H9 (cell line): ENCODE data around the gene CBY1. TPM values are rescaled to one million over a fixed set of nuclear protein-coding genes. Genes with fewer than 3 reads are reported as not detected.

Source experiments
- DNase-seq: peaks from one replicate; pipeline ENCODE4 v3.0.0-alpha.2; 2017
- H2AFZ ChIP-seq: one replicate; pipeline ENCODE4 v1.6.1; 2013; ENCODE audit warnings: mild to moderate bottlenecking, low read length, control low read depth, moderate library complexity
- H2AK5ac ChIP-seq: 2 replicates; pipeline ENCODE4 v1.6.1; 2013; ENCODE audit warnings: low read length, control low read depth, mixed read lengths; ENCODE audit not compliant: insufficient read length
- H2BK120ac ChIP-seq: one replicate; pipeline ENCODE4 v1.6.1; 2013; ENCODE audit warnings: low read depth, mild to moderate bottlenecking, low read length, control low read depth, inconsistent platforms; ENCODE audit not compliant: poor library complexity, severe bottlenecking
- H2BK12ac ChIP-seq: 2 replicates; pipeline ENCODE4 v1.6.1; 2013; ENCODE audit warnings: low read length, control low read depth, mixed read lengths, low read depth; ENCODE audit not compliant: insufficient read length
- H2BK15ac ChIP-seq: 2 replicates; pipeline ENCODE4 v1.6.1; 2013; ENCODE audit warnings: low read depth, low read length, control low read depth
- H2BK20ac ChIP-seq: one replicate; pipeline ENCODE4 v1.6.1; 2013; ENCODE audit warnings: low read depth, mild to moderate bottlenecking, low read length, control low read depth, inconsistent platforms; ENCODE audit not compliant: poor library complexity, severe bottlenecking
- H2BK5ac ChIP-seq: 2 replicates; pipeline ENCODE4 v1.6.1; 2013; ENCODE audit warnings: low read length, control low read depth, mixed read lengths; ENCODE audit not compliant: insufficient read length
- H3K14ac ChIP-seq: 2 replicates; pipeline ENCODE4 v1.6.1; 2013; ENCODE audit warnings: low read length, control low read depth; ENCODE audit not compliant: insufficient read depth
- H3K18ac ChIP-seq: 2 replicates; pipeline ENCODE4 v1.6.1; 2013; ENCODE audit warnings: low read depth, mild to moderate bottlenecking, mixed read lengths, low read length, control low read depth; ENCODE audit not compliant: insufficient read length
- H3K23ac ChIP-seq: 2 replicates; pipeline ENCODE4 v1.6.1; 2013; ENCODE audit warnings: low read length, control low read depth, mixed read lengths, low read depth; ENCODE audit not compliant: insufficient read length
- H3K23me2 ChIP-seq: 2 replicates; pipeline ENCODE4 v1.6.1; 2013; ENCODE audit warnings: low read depth, mild to moderate bottlenecking, mixed read lengths, low read length, control low read depth; ENCODE audit not compliant: insufficient read length, poor library complexity, severe bottlenecking
- H3K27ac ChIP-seq: 2 replicates; pipeline ENCODE4 v1.5.1; 2013; ENCODE audit warnings: low read length, control low read depth, mixed read lengths, low read depth; ENCODE audit not compliant: insufficient read length
- H3K27me3 ChIP-seq: 2 replicates; pipeline ENCODE4 v1.6.1; 2013; ENCODE audit warnings: low read length, control low read depth, inconsistent platforms; ENCODE audit not compliant: insufficient read depth
- H3K4ac ChIP-seq: 2 replicates; pipeline ENCODE4 v1.6.1; 2013; ENCODE audit warnings: low read depth, mild to moderate bottlenecking, control low read depth, inconsistent platforms, low read length, moderate library complexity
- H3K4me1 ChIP-seq: 2 replicates; pipeline ENCODE4 v1.6.1; 2013; ENCODE audit warnings: low read length, control low read depth, inconsistent platforms; ENCODE audit not compliant: insufficient read depth
- H3K4me2 ChIP-seq: 2 replicates; pipeline ENCODE4 v1.6.1; 2013; ENCODE audit warnings: low read length, control low read depth, mixed read lengths; ENCODE audit not compliant: insufficient read length, insufficient read depth
- H3K56ac ChIP-seq: 2 replicates; pipeline ENCODE4 v1.6.1; 2013; ENCODE audit warnings: low read depth, mild to moderate bottlenecking, mixed read lengths, low read length, control low read depth; ENCODE audit not compliant: insufficient read length
- H3K79me1 ChIP-seq: 2 replicates; pipeline ENCODE4 v1.6.1; 2013; ENCODE audit warnings: low read depth, mild to moderate bottlenecking, moderate library complexity, low read length, control low read depth, inconsistent platforms; ENCODE audit not compliant: insufficient read depth, poor library complexity, severe bottlenecking
- H3K79me2 ChIP-seq: 2 replicates; pipeline ENCODE4 v1.6.1; 2013; ENCODE audit warnings: low read length, control low read depth, inconsistent platforms; ENCODE audit not compliant: insufficient read depth
- H3K9ac ChIP-seq: 2 replicates; pipeline ENCODE4 v1.6.1; 2013; ENCODE audit warnings: low read length, control low read depth, mixed read lengths; ENCODE audit not compliant: insufficient read length; ENCODE audit errors: extremely low read depth
- H3K9me3 ChIP-seq: one replicate; pipeline ENCODE4 v1.6.1; 2013; ENCODE audit warnings: low read depth, low read length, inconsistent platforms; ENCODE audit not compliant: control insufficient read depth
- H3T11ph ChIP-seq: one replicate; pipeline ENCODE4 v1.6.1; 2013; ENCODE audit warnings: mild to moderate bottlenecking, low read length, control low read depth, inconsistent platforms
- H4K20me1 ChIP-seq: one replicate; pipeline ENCODE4 v1.6.1; 2013; ENCODE audit not compliant: control insufficient read depth, insufficient read length, insufficient read depth
- H4K5ac ChIP-seq: 2 replicates; pipeline ENCODE4 v1.6.1; 2013; ENCODE audit warnings: low read depth, mild to moderate bottlenecking, mixed read lengths, low read length, control low read depth; ENCODE audit not compliant: insufficient read length
- H4K8ac ChIP-seq: replicated peaks from 2 replicates; pipeline ENCODE4 v1.6.1; 2013; ENCODE audit warnings: low read length, control low read depth, mixed read lengths, low read depth; ENCODE audit not compliant: insufficient read length
- H4K91ac ChIP-seq: 2 replicates; pipeline ENCODE4 v1.6.1; 2013; ENCODE audit warnings: low read depth, mild to moderate bottlenecking, moderate library complexity, mixed read lengths, low read length, control low read depth; ENCODE audit not compliant: insufficient read length
- H3K27ac Mint-ChIP-seq, 3 experiments: 2 replicates in 2 of 3; 3 replicates in 1 of 3; pipeline ENCODE4 v1.8.0; 2020 to 2021; ENCODE audit warnings: mixed read lengths in 3 of 3, mild to moderate bottlenecking in 1 of 3, moderate library complexity in 1 of 3
- H3K27me3 Mint-ChIP-seq: 2 replicates; pipeline ENCODE4 v1.8.0; 2021; ENCODE audit warnings: low read depth, mild to moderate bottlenecking, moderate library complexity, mixed read lengths
- H3K36me3 Mint-ChIP-seq, 3 experiments: 2 replicates in 2 of 3; 3 replicates in 1 of 3; pipeline ENCODE4 v1.8.0; 2020 to 2021; ENCODE audit warnings: low read depth in 3 of 3, mixed read lengths in 3 of 3; ENCODE audit not compliant: insufficient read depth in 1 of 3
- H3K4me1 Mint-ChIP-seq, 2 experiments: 2 replicates each; pipeline ENCODE4 v1.8.0; 2020; ENCODE audit warnings: mixed read lengths in 2 of 2
- H3K4me3 Mint-ChIP-seq, 2 experiments: 2 replicates in 1 of 2; 3 replicates in 1 of 2; pipeline ENCODE4 v1.8.0; 2020 to 2021; ENCODE audit warnings: mild to moderate bottlenecking in 2 of 2, mixed read lengths in 2 of 2, moderate library complexity in 1 of 2
- H3K9me3 Mint-ChIP-seq, 2 experiments: 2 replicates in 1 of 2; 3 replicates in 1 of 2; pipeline ENCODE4 v1.8.0; 2020; ENCODE audit warnings: mild to moderate bottlenecking in 2 of 2, mixed read lengths in 2 of 2, moderate library complexity in 1 of 2
- WGBS: extraction: QIAGEN DNeasy Blood & Tissue Kit; methylation state at CpG from one replicate; pipeline ENCODE4 v1.1.7; 2013; ENCODE audit warnings: missing lambda C conversion rate, low lambda C conversion rate, mixed read lengths; ENCODE audit not compliant: insufficient read length; ENCODE audit errors: extremely low coverage; 5-methylcytosine and 5-hydroxymethylcytosine counted together
- total RNA-seq: library from RNA; stranded (reverse); gene quantifications from 2 replicates; pipeline ENCODE4 v1.2.1, GENCODE V29; 2021
- TF ChIP-seq, protein P1 (sequence below): fragments of 200-600 bp; sonication (generic); conservative IDR thresholded peaks from 3 replicates; pipeline ENCODE4 v1.8.0; 2021; ENCODE audit warnings: antibody characterized with exemption, mild to moderate bottlenecking

Gene CBY1
- total RNA-seq, 1 experiment from 2014 or later, result 26.6 TPM

DNA sequence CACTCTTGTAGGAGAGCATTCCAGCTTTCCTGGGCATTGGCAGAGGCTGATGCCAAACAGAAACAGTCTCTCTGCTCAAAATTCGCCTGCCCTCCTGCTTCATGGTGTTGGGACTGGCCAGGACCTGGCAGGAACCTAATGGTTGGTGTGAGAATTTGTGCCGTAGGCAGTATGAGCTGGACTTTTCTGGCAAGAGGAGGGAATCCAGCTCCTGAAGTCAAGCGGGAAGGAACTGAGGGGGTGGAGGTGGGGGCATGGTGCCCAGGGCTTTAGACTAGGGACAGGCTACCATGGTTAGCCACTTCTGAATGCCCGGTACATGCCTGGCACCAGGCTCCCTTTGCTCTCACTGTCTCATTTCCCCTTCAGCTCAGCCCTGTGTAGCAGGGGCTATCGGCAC lies 18.4 kb downstream of the CBY1 start:
- Histone ChIP-seq H2BK20ac (no peak overlapping the region), H3K79me1 (no peaks in the 10 kb centered on the region), H3K23ac (no peak overlapping the region), H2BK5ac (no peak overlapping the region), H2AK5ac (no peak overlapping the region), H4K20me1 (no peaks in the 10 kb centered on the region), H3K9ac (no peak overlapping the region), H3K4ac (no peak overlapping the region), H3T11ph (no peak overlapping the region), H3K27ac (no peak overlapping the region), H3K27me3 (no peaks in the 10 kb centered on the region), H3K56ac (no peak overlapping the region), H2BK120ac (no peak overlapping the region), H3K23me2 (no peaks in the 10 kb centered on the region), H3K18ac (no peak overlapping the region), H2AFZ (no peak overlapping the region), H3K14ac (no peak overlapping the region), H2BK12ac (no peak overlapping the region), H3K4me1 (no peaks in the 10 kb centered on the region), H4K91ac (no peak overlapping the region), H3K4me2 (no peak overlapping the region), H2BK15ac (no peak overlapping the region), H4K8ac (no peak overlapping the region), H4K5ac (no peak overlapping the region), H3K79me2 (no peaks in the 10 kb centered on the region), H3K9me3 (no peaks in the 10 kb centered on the region)
- no peaks in the 10 kb centered on the region for H3K9me3 Mint-ChIP-seq
- no peak for DNase-seq
- H3K36me3 Mint-ChIP-seq, result peaks cover 13 to 26% (median 22%) of the 10 kb centered on the region in 3 experiments; a peak in 6 of 7 replicates
- TF ChIP-seq, protein P1, sequence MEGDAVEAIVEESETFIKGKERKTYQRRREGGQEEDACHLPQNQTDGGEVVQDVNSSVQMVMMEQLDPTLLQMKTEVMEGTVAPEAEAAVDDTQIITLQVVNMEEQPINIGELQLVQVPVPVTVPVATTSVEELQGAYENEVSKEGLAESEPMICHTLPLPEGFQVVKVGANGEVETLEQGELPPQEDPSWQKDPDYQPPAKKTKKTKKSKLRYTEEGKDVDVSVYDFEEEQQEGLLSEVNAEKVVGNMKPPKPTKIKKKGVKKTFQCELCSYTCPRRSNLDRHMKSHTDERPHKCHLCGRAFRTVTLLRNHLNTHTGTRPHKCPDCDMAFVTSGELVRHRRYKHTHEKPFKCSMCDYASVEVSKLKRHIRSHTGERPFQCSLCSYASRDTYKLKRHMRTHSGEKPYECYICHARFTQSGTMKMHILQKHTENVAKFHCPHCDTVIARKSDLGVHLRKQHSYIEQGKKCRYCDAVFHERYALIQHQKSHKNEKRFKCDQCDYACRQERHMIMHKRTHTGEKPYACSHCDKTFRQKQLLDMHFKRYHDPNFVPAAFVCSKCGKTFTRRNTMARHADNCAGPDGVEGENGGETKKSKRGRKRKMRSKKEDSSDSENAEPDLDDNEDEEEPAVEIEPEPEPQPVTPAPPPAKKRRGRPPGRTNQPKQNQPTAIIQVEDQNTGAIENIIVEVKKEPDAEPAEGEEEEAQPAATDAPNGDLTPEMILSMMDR, result no peak
- H3K4me1 Mint-ChIP-seq, result no peaks in the 10 kb centered on the region
- H3K27me3 Mint-ChIP-seq, result no peaks in the 10 kb centered on the region
- no peak overlapping the region for H3K4me3 Mint-ChIP-seq
- no CpG with 5 or more reads among the region's 5 CpGs for whole genome bisulfite sequencing
- no peak overlapping the region for H3K27ac Mint-ChIP-seq
